Brain microvascular endothelial cell (primary cell): ENCODE results near the gene MKRN3.

Source experiments
- DNase-seq: peaks from one replicate; pipeline ENCODE4 v3.0.0-alpha.2; 2020
- H3K27ac ChIP-seq: fragments of 250-450 bp; sonication (Bioruptor Pico); 2 replicates; pipeline ENCODE4 v1.5.1; 2020; ENCODE audit warnings: mild to moderate bottlenecking, moderate library complexity
- H3K27me3 ChIP-seq: fragments of 250-450 bp; sonication (Bioruptor Pico); replicated peaks from 2 replicates; pipeline ENCODE4 v1.5.1; 2020; ENCODE audit warnings: mild to moderate bottlenecking
- H3K36me3 ChIP-seq: fragments of 250-450 bp; sonication (Bioruptor Pico); replicated peaks from 2 replicates; pipeline ENCODE4 v1.5.1; 2020; ENCODE audit warnings: mild to moderate bottlenecking
- H3K4me3 ChIP-seq: 2 replicates; pipeline ENCODE4 v1.5.1; 2011; ENCODE audit warnings: low read depth, mild to moderate bottlenecking, control low read depth, low read length, moderate library complexity
- in situ Hi-C: cut with HindIII; loops from 2 replicates; pipeline ENCODE4 v1.10.0; 2017; ENCODE audit warnings: low sequenced_read_pairs, low pct_ligation_motif_present
- TF ChIP-seq, protein P1 (sequence below): IDR thresholded peaks from 2 replicates; pipeline ENCODE4 v1.5.1; 2011; ENCODE audit warnings: low read depth, mild to moderate bottlenecking, moderate library complexity, low read length, control low read depth, inconsistent platforms; ENCODE audit errors: missing control alignments

Gene MKRN3

GRCh38 chr15:23536659-23537058 is 28.8 kb upstream of the MKRN3 start:
- Histone ChIP-seq H3K27ac (no peak overlapping the region), H3K27me3 (no peaks in the 10 kb centered on the region), H3K4me3 (no peak overlapping the region), H3K36me3 (no peaks in the 10 kb centered on the region)
- in situ Hi-C loops, result no loop called here
- TF ChIP-seq, protein P1, sequence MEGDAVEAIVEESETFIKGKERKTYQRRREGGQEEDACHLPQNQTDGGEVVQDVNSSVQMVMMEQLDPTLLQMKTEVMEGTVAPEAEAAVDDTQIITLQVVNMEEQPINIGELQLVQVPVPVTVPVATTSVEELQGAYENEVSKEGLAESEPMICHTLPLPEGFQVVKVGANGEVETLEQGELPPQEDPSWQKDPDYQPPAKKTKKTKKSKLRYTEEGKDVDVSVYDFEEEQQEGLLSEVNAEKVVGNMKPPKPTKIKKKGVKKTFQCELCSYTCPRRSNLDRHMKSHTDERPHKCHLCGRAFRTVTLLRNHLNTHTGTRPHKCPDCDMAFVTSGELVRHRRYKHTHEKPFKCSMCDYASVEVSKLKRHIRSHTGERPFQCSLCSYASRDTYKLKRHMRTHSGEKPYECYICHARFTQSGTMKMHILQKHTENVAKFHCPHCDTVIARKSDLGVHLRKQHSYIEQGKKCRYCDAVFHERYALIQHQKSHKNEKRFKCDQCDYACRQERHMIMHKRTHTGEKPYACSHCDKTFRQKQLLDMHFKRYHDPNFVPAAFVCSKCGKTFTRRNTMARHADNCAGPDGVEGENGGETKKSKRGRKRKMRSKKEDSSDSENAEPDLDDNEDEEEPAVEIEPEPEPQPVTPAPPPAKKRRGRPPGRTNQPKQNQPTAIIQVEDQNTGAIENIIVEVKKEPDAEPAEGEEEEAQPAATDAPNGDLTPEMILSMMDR, result no peak
- no peak for DNase-seq

DNA sequence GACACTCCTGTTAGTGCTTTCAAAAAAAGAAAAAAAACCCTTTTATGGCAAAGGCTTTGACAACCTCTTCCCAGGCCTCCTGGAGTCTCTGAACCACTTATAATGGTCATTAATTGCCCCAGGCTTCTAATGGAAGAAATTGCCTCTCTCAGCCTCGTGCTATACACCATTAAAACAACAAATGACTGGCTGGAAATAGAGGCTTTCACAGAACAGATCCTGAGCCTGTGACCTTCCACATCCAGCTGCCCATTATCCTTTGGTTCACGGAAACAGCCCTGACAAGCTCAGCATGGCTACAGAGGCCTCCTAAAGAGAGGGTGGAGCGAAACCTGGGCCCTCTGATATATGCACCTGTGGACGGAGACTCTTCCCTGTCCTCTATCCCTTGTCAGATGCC is 26.8 kb upstream of the MKRN3 start:
- DNase-seq, result no peak
- Histone ChIP-seq H3K36me3 (no peaks in the 10 kb centered on the region), H3K27ac (no peak overlapping the region), H3K27me3 (no peaks in the 10 kb centered on the region), H3K4me3 (no peak overlapping the region)
- in situ Hi-C loops, result no loop called here
- TF ChIP-seq, protein P1, result no peak

- no peaks in the 10 kb centered on the region for H3K27me3 ChIP-seq
- no peak overlapping the region for H3K27ac ChIP-seq
- TF ChIP-seq, protein P1, result no peak
- no peak for DNase-seq
- no peaks in the 10 kb centered on the region for H3K36me3 ChIP-seq
- in situ Hi-C loops, result no loop called here
- H3K4me3 ChIP-seq, result no peak overlapping the region
Measured at GRCh38 chr15:23539892-23540291, 25.6 kb upstream of the MKRN3 start.

DNA sequence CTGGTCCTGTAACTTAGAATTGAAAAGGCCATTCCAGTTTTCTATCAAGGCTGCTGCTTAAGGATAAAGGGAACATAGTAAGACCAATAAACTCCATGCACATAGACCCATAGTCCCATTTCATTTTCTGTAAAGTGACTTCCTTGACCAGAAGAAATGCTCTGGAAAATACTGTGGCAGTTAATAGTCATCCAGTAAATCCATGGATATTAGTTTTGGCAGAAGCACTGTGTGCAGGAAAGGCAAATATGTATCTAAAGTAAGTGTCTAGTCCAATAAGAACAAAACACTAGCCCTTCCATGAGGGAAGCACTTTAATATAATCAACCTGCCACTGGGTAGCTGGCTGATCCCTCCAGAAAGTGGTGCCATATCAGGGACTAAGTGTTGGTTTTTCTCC is 19.3 kb upstream of the MKRN3 start:
- DNase-seq, result no peak
- Histone ChIP-seq H3K4me3 (no peak overlapping the region), H3K27me3 (no peaks in the 10 kb centered on the region), H3K36me3 (no peaks in the 10 kb centered on the region), H3K27ac (no peak overlapping the region)
- in situ Hi-C loops, result no loop called here
- TF ChIP-seq, protein P1, result no peak

GRCh38 chr15:23548071-23548470 is 17.4 kb upstream of the MKRN3 start:
- H3K27me3 ChIP-seq, result no peaks in the 10 kb centered on the region
- DNase-seq, result no peak
- H3K4me3 ChIP-seq, result no peak overlapping the region
- H3K27ac ChIP-seq, result no peak overlapping the region
- TF ChIP-seq, protein P1, result no peak
- no peaks in the 10 kb centered on the region for H3K36me3 ChIP-seq
- in situ Hi-C loops, result no loop called here

DNA sequence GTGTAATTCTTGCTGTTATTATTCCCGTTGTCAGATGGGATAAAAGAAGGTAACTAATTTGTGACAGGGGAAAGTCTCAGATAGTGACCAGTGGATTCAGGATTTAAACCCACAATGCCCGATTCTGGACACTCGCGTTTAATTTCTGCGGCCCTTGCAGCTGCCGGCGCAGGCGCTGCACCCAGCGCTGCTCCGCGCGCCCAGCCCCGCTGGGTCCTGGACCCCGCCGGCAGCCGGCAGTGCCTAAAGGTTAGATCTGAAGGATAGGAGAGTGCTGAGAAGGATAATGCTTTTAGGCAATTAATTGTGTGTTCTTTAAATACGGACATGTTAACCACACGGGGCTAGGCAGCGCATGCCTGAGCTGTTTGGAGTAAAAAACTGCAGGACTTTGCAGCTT is 3.6 kb upstream of the MKRN3 start:
- Histone ChIP-seq H3K27ac (no peak overlapping the region), H3K36me3 (no peaks in the 10 kb centered on the region), H3K27me3 (no peaks in the 10 kb centered on the region), H3K4me3 (no peak overlapping the region)
- TF ChIP-seq, protein P1, result no peak
- no peak for DNase-seq
- in situ Hi-C loops, result no loop called here
